HCT116 (cell line): ENCODE data around the gene AURKA.

Source experiments
- CEBPB ChIP-seq: IDR thresholded peaks from 2 replicates; pipeline ENCODE4 v1.6.1; 2012; ENCODE audit warnings: low read depth
- EZH2 ChIP-seq: fragments of 200-600 bp; sonication (generic); IDR thresholded peaks from 2 replicates; pipeline ENCODE4 v1.6.1; 2017; ENCODE audit warnings: antibody characterized with exemption, mixed run types
- EZH2phosphoT487 ChIP-seq: fragments of 200-600 bp; IDR thresholded peaks from 2 replicates; pipeline ENCODE4 v1.6.1; 2018; ENCODE audit warnings: antibody characterized with exemption, borderline replicate concordance
- POLR2A ChIP-seq: IDR thresholded peaks from 2 replicates; pipeline ENCODE4 v1.7.0; 2011; ENCODE audit warnings: borderline replicate concordance; ENCODE audit not compliant: insufficient read depth, insufficient read length; ENCODE audit errors: extremely low read depth
- RAD21 ChIP-seq: IDR thresholded peaks from 2 replicates; pipeline ENCODE4 v1.6.1; 2012; ENCODE audit warnings: low read depth, mild to moderate bottlenecking
- TCF7L2 ChIP-seq: IDR thresholded peaks from 2 replicates; pipeline ENCODE4 v1.7.0; 2011; ENCODE audit warnings: borderline replicate concordance, inconsistent platforms; ENCODE audit not compliant: insufficient read depth, insufficient read length; ENCODE audit errors: extremely low read depth
- YY1 ChIP-seq: IDR thresholded peaks from 2 replicates; pipeline ENCODE4 v1.6.1; 2011; ENCODE audit warnings: low read length, low read depth, moderate library complexity, mild to moderate bottlenecking; ENCODE audit not compliant: insufficient replicate concordance; ENCODE audit errors: extremely low read depth
- ZNF274 ChIP-seq: fragments of 200-500 bp; sonication (Bioruptor generic); IDR thresholded peaks from 2 replicates; pipeline ENCODE4 v1.6.1; 2014; ENCODE audit warnings: mild to moderate bottlenecking, low read depth, low read length, inconsistent platforms
- TF ChIP-seq, protein P1 (sequence below), 3 experiments: fragments of 200-600 bp in 1 of 3; sonication (generic) in 1 of 3; IDR thresholded peaks in 2 of 3; conservative IDR thresholded peaks in 1 of 3; 2 replicates each; pipeline ENCODE4 v1.5.1; 2012 to 2017; ENCODE audit warnings: low read depth in 2 of 3, low read length in 2 of 3, antibody characterized with exemption in 1 of 3, borderline replicate concordance in 1 of 3, control low read depth in 1 of 3, mild to moderate bottlenecking in 1 of 3, mixed read lengths in 1 of 3, mixed run types in 1 of 3, moderate library complexity in 1 of 3; ENCODE audit not compliant: insufficient read depth in 1 of 3
- TF ChIP-seq, protein P2 (sequence below): IDR thresholded peaks from 2 replicates; pipeline ENCODE4 v1.6.1; 2012

DNA sequence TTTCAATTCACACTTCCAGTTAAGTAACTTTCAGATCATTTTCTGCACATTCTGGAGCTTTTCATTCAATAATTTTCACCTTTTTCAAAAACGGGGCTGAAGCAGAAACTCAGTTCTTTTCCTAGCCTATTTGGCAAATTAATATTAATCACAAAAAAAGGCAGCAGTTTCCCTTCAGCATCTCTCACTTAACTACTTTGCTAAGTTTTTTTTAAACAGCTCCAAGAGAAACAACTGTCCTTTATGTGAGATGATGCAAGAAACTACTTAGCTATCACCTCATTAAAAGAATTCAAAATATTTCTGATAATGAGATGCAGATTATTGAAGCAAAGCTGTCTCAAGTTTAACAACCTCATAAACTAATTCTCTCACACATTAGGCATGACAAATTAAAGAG lies 31.9 kb upstream of the AURKA start:
- TF ChIP-seq POLR2A (no peak), EZH2phosphoT487 (no peak), CEBPB (no peak), ZNF274 (no peak), EZH2 (no peak), YY1 (no peak), RAD21 (no peak), TCF7L2 (no peak)
- TF ChIP-seq, protein P1, sequence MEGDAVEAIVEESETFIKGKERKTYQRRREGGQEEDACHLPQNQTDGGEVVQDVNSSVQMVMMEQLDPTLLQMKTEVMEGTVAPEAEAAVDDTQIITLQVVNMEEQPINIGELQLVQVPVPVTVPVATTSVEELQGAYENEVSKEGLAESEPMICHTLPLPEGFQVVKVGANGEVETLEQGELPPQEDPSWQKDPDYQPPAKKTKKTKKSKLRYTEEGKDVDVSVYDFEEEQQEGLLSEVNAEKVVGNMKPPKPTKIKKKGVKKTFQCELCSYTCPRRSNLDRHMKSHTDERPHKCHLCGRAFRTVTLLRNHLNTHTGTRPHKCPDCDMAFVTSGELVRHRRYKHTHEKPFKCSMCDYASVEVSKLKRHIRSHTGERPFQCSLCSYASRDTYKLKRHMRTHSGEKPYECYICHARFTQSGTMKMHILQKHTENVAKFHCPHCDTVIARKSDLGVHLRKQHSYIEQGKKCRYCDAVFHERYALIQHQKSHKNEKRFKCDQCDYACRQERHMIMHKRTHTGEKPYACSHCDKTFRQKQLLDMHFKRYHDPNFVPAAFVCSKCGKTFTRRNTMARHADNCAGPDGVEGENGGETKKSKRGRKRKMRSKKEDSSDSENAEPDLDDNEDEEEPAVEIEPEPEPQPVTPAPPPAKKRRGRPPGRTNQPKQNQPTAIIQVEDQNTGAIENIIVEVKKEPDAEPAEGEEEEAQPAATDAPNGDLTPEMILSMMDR (IDR thresholded peaks at IDR 0.05 in 2 of 3, conservative IDR thresholded peaks at IDR 0.05 in 1 of 3; ENCODE audit: borderline replicate concordance in 1 of 3, insufficient read depth in 1 of 3, low read depth in 2 of 3, low read length in 2 of 3), result no peak
- TF ChIP-seq, protein P2, sequence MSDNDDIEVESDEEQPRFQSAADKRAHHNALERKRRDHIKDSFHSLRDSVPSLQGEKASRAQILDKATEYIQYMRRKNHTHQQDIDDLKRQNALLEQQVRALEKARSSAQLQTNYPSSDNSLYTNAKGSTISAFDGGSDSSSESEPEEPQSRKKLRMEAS, result no peak
